Spleen (tissue), 11 donors: ENCODE measurements around the gene ERGIC1. TPM values are rescaled to one million over a fixed set of nuclear protein-coding genes. Genes with fewer than 3 reads are reported as not detected.

Experiments
- DNase-seq: peaks from one replicate; pipeline ENCODE4 v3.0.0-alpha.2; 2020
- H3K27ac ChIP-seq, 8 donors: fragments of 200-600 bp; sonication (generic) in 7 of 8; 1 replicate in 4 of 8; 2 replicates in 4 of 8; pipeline versions ENCODE4 v1.5.0 to v1.8.0; 2016 to 2021; ENCODE audit warnings: inconsistent platforms in 4 of 8, mild to moderate bottlenecking in 4 of 8, moderate library complexity in 1 of 8
- H3K27me3 ChIP-seq, 7 donors: fragments of 200-600 bp; sonication (generic) in 6 of 7; replicated peaks in 1 of 7; 1 replicate in 4 of 7; 2 replicates in 3 of 7; pipeline versions ENCODE4 v1.5.0 to v1.8.0; 2016 to 2021; ENCODE audit warnings: inconsistent platforms in 3 of 7, mild to moderate bottlenecking in 1 of 7
- H3K36me3 ChIP-seq, 6 donors: fragments of 200-600 bp; sonication (generic) in 5 of 6; 1 replicate in 4 of 6; 2 replicates in 2 of 6; pipeline versions ENCODE4 v1.5.0 to v1.8.0; 2016 to 2021; ENCODE audit warnings: inconsistent platforms in 2 of 6
- H3K4me1 ChIP-seq, 6 donors: fragments of 200-600 bp; sonication (generic) in 5 of 6; 1 replicate in 3 of 6; 2 replicates in 3 of 6; pipeline versions ENCODE4 v1.5.0 to v1.8.0; 2016 to 2021; ENCODE audit warnings: inconsistent platforms in 3 of 6
- H3K4me3 ChIP-seq, 8 donors: fragments of 200-600 bp; sonication (generic) in 7 of 8; 1 replicate in 4 of 8; 2 replicates in 4 of 8; pipeline versions ENCODE4 v1.5.0 to v1.8.0; 2016 to 2021; ENCODE audit warnings: inconsistent platforms in 4 of 8, mild to moderate bottlenecking in 4 of 8, moderate library complexity in 2 of 8
- H3K9me3 ChIP-seq, 8 donors: fragments of 200-600 bp; sonication (generic) in 7 of 8; 1 replicate in 4 of 8; 2 replicates in 4 of 8; pipeline versions ENCODE4 v1.5.0 to v1.8.0; 2016 to 2021; ENCODE audit warnings: inconsistent platforms in 4 of 8
- POLR2A ChIP-seq, 3 donors: fragments of 450-650 bp; IDR thresholded peaks; one replicate each; pipeline ENCODE4 v1.5.1; 2017; ENCODE audit warnings: antibody characterized with exemption in 3 of 3, mild to moderate bottlenecking in 1 of 3
- POLR2AphosphoS5 ChIP-seq, 3 donors: sonication (generic); formaldehyde crosslinking; IDR thresholded peaks; one replicate each; pipeline ENCODE4 v1.5.1; 2017; ENCODE audit warnings: antibody characterized with exemption in 3 of 3
- WGBS, 5 donors: extraction: QIAGEN DNeasy Blood & Tissue Kit in 3 of 5; methylation state at CpG; one replicate each; pipeline versions ENCODE4 v1.1.5 to v1.1.7; 2013 to 2018; 5-methylcytosine and 5-hydroxymethylcytosine counted together
- intact Hi-C: fragments of 100-400 bp; cut with DNase I; formaldehyde crosslinking; loops from one replicate; pipeline ENCODE4 v1.15.0; 2023; ENCODE audit warnings: low total_unique reads
- polyA plus RNA-seq, 3 donors: library from polyadenylated mRNA; stranded (reverse); fragments of 200-250 nt; gene quantifications; one replicate each; pipeline ENCODE4 v1.2.1, GENCODE V29; 2013
- total RNA-seq, 7 donors: library from RNA; depleted of rRNA in 3 of 7; stranded (reverse); fragments of >200 nt in 3 of 7; fragmentation: NEBNext Ultra II Directional in 4 of 7; extraction: Animal tissue kit (Norgen Biotek cat#: 25700) in 4 of 7; gene quantifications; one replicate each; pipeline versions ENCODE4 v1.1.0 to v1.2.1, GENCODE V29; 2016 to 2021
- TF ChIP-seq, protein P1 (sequence below), 11 experiments: fragments of 200-600 bp in 7 of 11; fragments of 450-650 bp in 4 of 11; sonication (generic) in 4 of 11; IDR thresholded peaks in 8 of 11; conservative IDR thresholded peaks in 3 of 11; 1 replicate in 7 of 11; 2 replicates in 4 of 11; pipeline versions ENCODE4 v1.4.0 to v1.8.0; 2016 to 2021; ENCODE audit warnings: antibody characterized with exemption in 11 of 11, inconsistent platforms in 4 of 11, mild to moderate bottlenecking in 1 of 11
- donor health status: healthy with polysubstance abuse.
- donor health status: DM: no; HTN: no; CAD: no; lungs with moderate emphysema.
- donor health status: DM: no; HTN: no; CAD: no.
- donor health status: Bipolar disorder and iron deficiency.
- donor health status: healthy.
- donor health status: DM: no; HTN: no; CAD: no.
- donor health status: DM: yes; HTN: yes; CAD: no.

The ERGIC1 gene
- total and polyA plus RNA-seq, 10 donors: 36.9 to 166 (median 125) TPM

DNA sequence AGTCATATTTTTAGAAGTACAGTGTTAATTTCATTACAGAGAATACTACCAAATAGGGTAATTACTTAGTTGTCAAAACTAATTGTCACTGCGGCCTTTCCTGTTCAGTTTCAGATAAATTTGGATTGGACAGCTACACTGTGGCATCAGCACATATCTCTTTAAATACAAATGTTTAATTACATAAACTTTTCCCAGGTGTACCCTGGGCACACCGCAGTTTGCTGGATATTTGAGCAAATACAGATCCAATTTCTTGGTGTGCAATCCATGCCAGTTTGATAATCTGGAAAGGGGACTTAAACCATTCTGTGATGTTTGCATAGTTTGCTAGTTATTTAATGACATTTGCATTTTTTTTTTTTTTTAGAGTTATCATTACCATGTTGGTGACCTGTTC lies 160.4 kb downstream of the ERGIC1 start:
- H3K27me3 ChIP-seq: no peaks in the 10 kb centered on the region
- TF ChIP-seq POLR2A (IDR thresholded peaks at IDR 0.05) (no peak), POLR2AphosphoS5 (IDR thresholded peaks at IDR 0.05) (no peak)
- TF ChIP-seq, protein P1, sequence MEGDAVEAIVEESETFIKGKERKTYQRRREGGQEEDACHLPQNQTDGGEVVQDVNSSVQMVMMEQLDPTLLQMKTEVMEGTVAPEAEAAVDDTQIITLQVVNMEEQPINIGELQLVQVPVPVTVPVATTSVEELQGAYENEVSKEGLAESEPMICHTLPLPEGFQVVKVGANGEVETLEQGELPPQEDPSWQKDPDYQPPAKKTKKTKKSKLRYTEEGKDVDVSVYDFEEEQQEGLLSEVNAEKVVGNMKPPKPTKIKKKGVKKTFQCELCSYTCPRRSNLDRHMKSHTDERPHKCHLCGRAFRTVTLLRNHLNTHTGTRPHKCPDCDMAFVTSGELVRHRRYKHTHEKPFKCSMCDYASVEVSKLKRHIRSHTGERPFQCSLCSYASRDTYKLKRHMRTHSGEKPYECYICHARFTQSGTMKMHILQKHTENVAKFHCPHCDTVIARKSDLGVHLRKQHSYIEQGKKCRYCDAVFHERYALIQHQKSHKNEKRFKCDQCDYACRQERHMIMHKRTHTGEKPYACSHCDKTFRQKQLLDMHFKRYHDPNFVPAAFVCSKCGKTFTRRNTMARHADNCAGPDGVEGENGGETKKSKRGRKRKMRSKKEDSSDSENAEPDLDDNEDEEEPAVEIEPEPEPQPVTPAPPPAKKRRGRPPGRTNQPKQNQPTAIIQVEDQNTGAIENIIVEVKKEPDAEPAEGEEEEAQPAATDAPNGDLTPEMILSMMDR (IDR thresholded peaks at IDR 0.05 in 8 of 11, conservative IDR thresholded peaks at IDR 0.05 in 3 of 11): no peak
- no peak overlapping the region for H3K27ac ChIP-seq
- 93 to 99% (median 97%) methylated on average over 2 of the region's 2 CpGs for WGBS, 5 donors
- H3K9me3 ChIP-seq: no peaks in the 10 kb centered on the region
- H3K4me3 ChIP-seq: no peak overlapping the region
- H3K36me3 ChIP-seq: peaks cover 0 to 97% (median 43%) of the 10 kb centered on the region in 6 donors
- no peak for DNase-seq
- H3K4me1 ChIP-seq: peaks cover 0 to 70% (median 19%) of the 10 kb centered on the region in 6 donors
- intact Hi-C loops: no loop called here

DNA sequence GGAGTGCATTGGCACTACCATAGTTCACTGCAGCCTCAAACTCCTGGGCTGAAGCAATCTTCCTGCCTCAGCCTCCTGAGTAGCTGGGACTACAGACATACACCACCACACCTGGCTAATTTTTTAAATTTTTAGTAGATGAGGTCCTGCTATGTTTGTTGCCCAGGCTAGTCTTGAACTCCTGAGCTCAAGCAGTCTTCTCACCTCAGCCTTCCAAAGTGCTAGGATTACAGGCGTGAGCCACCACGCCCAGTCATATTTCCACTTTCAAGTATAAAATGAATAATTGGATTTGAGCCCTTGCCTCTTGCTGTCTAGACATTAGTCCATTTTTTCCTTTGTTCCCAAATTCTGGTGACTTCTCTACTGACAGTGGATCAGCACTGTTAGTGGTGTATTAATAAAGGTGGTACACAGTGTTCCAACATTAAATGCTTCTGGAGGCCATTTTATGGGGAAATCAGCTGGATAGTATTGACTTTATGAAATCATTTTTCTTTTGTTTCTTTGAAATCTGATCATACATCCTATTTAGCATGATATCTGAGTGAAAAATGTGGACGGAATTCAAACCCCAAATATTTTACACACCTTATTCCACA lies 165.4 kb downstream of the ERGIC1 start:
- no peaks in the 10 kb centered on the region for H3K9me3 ChIP-seq
- no peak for TF ChIP-seq POLR2A (IDR thresholded peaks at IDR 0.05)
- TF ChIP-seq, protein P1 (IDR thresholded peaks at IDR 0.05 in 8 of 11, conservative IDR thresholded peaks at IDR 0.05 in 3 of 11): no peak
- no peak for TF ChIP-seq POLR2AphosphoS5 (IDR thresholded peaks at IDR 0.05)
- no peaks in the 10 kb centered on the region for H3K27me3 ChIP-seq
- DNase-seq: no peak
- no peak overlapping the region for H3K4me3 ChIP-seq
- H3K27ac ChIP-seq: peak overlapping the region in 1 of 8 donors; percentile 17
- 88 to 92% (median 91%) methylated on average over 3 of the region's 3 CpGs for WGBS, 5 donors
- H3K4me1 ChIP-seq: peaks cover 19 to 74% (median 49%) of the 10 kb centered on the region in 6 donors
- intact Hi-C loops: no loop called here
- H3K36me3 ChIP-seq: peaks cover 0 to 60% (median 29%) of the 10 kb centered on the region in 6 donors

DNA sequence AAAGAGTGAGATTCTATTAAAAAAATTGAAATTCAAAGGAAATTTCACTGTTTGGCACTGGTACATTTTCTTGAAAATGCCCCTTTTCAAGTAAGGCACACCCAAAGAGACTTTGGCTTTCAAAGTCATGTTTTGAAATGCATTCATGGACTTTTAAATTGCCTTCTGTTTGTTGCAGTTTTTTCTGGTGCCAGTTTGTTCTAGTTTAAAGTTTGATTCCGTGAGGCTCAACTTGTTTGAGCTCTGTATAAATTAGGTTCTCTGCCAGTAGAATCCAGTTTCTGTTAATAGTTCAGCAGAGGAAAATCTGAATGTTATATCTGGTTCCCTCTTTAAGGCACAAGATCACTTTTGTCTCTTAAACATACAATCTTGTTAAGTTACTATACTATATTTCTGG lies 165.9 kb downstream of the ERGIC1 start:
- 81 to 96% (median 91%) methylated on average over 1 of the region's 1 CpG for WGBS, 5 donors
- TF ChIP-seq POLR2A (IDR thresholded peaks at IDR 0.05) (no peak), POLR2AphosphoS5 (IDR thresholded peaks at IDR 0.05) (no peak)
- TF ChIP-seq, protein P1 (IDR thresholded peaks at IDR 0.05 in 8 of 11, conservative IDR thresholded peaks at IDR 0.05 in 3 of 11): no peak
- intact Hi-C loops: no loop called here
- Histone ChIP-seq H3K4me3 (no peak overlapping the region), H3K27ac (peak overlapping the region in 1 of 8 donors; percentile 17), H3K36me3 (peaks cover 0 to 55% (median 25%) of the 10 kb centered on the region in 6 donors), H3K4me1 (peaks cover 19 to 75% (median 51%) of the 10 kb centered on the region in 6 donors), H3K9me3 (no peaks in the 10 kb centered on the region), H3K27me3 (no peaks in the 10 kb centered on the region)
- DNase-seq: no peak

DNA sequence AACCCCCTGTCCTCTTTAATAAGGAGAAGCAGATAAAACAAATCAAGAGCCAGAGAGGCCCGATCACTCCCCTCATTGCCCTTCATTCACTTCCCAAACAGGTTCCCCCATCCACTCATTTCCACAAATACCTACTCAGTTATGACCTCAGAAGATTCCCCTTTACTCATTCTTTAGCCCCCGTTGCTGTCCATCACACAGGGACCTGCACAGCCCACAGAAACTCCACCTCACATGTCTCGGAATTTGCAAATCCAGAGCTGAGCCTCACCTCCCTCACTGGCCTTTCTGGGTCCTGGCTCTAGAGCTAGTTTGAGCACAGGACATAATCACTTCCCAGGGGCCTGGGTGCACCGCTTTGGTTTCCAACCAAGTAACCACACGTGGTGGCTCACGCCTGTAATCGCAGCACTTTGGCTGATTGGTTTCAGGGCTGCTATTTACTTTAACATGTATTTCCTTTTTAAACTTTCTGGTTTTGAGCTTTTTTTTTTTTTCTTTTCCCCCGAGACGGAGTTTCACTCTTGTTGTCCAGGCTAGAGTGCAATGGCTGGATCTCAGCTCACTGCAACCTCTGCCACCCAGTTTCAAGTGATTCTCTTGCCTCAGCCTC lies 167.3 kb downstream of the ERGIC1 start:
- Histone ChIP-seq H3K36me3 (peaks cover 0 to 41% (median 11%) of the 10 kb centered on the region in 6 donors), H3K4me1 (peaks cover 19 to 79% (median 50%) of the 10 kb centered on the region in 6 donors), H3K27ac (peak overlapping the region in 2 of 8 donors; percentile 0 to 39), H3K4me3 (no peak overlapping the region), H3K9me3 (no peaks in the 10 kb centered on the region), H3K27me3 (no peaks in the 10 kb centered on the region)
- WGBS, 5 donors: 61 to 69% (median 65%) methylated on average over 9 of the region's 9 CpGs
- TF ChIP-seq, protein P1 (IDR thresholded peaks at IDR 0.05 in 8 of 11, conservative IDR thresholded peaks at IDR 0.05 in 3 of 11): no peak
- TF ChIP-seq POLR2AphosphoS5 (IDR thresholded peaks at IDR 0.05) (peak in 1 of 3 donors; percentile 24), POLR2A (IDR thresholded peaks at IDR 0.05) (no peak)
- intact Hi-C loops: no loop called here
- no peak for DNase-seq
